GM10248 (cell line): ENCODE measurements around the gene SCYGR6.

Experiments used
- CTCF ChIA-PET: fragments of 300-600 bp; sonication (Branson Sonifier 250); formaldehyde crosslinking; extraction: SDS; loops from one replicate; lab custom pipeline; 2021; ENCODE audit warnings: antibody characterized with exemption; lab: Yijun Ruan, JAX
- POLR2A ChIA-PET: fragments of 350-650 bp; sonication (Branson Sonifier 250); formaldehyde crosslinking; extraction: SDS; loops from one replicate; lab custom pipeline; 2020; ENCODE audit warnings: antibody characterized with exemption; lab: Yijun Ruan, JAX
- DNase-seq: peaks from one replicate; pipeline ENCODE4 v3.0.0; 2012; ENCODE audit errors: extremely low spot score
- CTCF ChIP-seq: IDR thresholded peaks from 2 replicates; pipeline ENCODE4 v1.5.1; 2012; ENCODE audit warnings: mild to moderate bottlenecking, low read depth; ENCODE audit errors: extremely low read depth, missing control alignments, control extremely low read depth

The SCYGR6 gene

GRCh38 chr2:227713291-227713690 is 11.3 kb downstream of the SCYGR6 start:
- DNase-seq, result no peak
- ChIA-PET CTCF (interaction anchor here (1.6 kb wide), 1 partner anchor 52 kb away, joined by 5 read pairs; no protein-coding TSS in a partner anchor), POLR2A (interaction anchor here (0.7 kb wide), 1 partner anchor 61 kb away, joined by 6 read pairs; no protein-coding TSS in a partner anchor)
- TF ChIP-seq CTCF, result no peak

GRCh38 chr2:227710986-227711385 is 13.6 kb downstream of the SCYGR6 start:
- TF ChIP-seq CTCF, result no peak
- no peak for DNase-seq
- ChIA-PET CTCF (interaction anchor here (1.4 to 2.9 kb wide), 2 partner anchors 53 to 55 kb away, joined by 5 to 8 read pairs; no protein-coding TSS in a partner anchor), POLR2A (no interaction called here)

GRCh38 chr2:227707390-227707789 is 17.2 kb downstream of the SCYGR6 start:
- ChIA-PET CTCF (interaction anchor here (1.0 to 1.7 kb wide), 3 partner anchors 9 to 59 kb away, joined by 3 read pairs; no protein-coding TSS in a partner anchor), POLR2A (no interaction called here)
- TF ChIP-seq CTCF, result no peak
- DNase-seq, result no peak

GRCh38 chr2:227706859-227707258 is 17.7 kb downstream of the SCYGR6 start:
- no peak for TF ChIP-seq CTCF
- ChIA-PET POLR2A (no interaction called here), CTCF (interaction anchor here (1.0 to 1.7 kb wide), 4 partner anchors 9 to 60 kb away, joined by 3 read pairs; no protein-coding TSS in a partner anchor)
- no peak for DNase-seq

GRCh38 chr2:227703961-227704360 is 20.6 kb downstream of the SCYGR6 start:
- no peak for DNase-seq
- ChIA-PET CTCF (interaction anchor here (1.0 to 1.3 kb wide), 2 partner anchors 62 to 71 kb away, joined by 3 read pairs; no protein-coding TSS in a partner anchor), POLR2A (no interaction called here)
- no peak for TF ChIP-seq CTCF

GRCh38 chr2:227703280-227703732 is 21.3 kb downstream of the SCYGR6 start:
- no peak for DNase-seq
- ChIA-PET CTCF (interaction anchor here (1.2 to 1.3 kb wide), 2 partner anchors 45 to 63 kb away, joined by 3 read pairs; no protein-coding TSS in a partner anchor), POLR2A (no interaction called here)
- no peak for TF ChIP-seq CTCF
